Stimulated activated CD4-positive, alpha-beta T cell treated with anti-CD3 and anti-CD28 coated beads, Interleukin-1b, Interleukin-23, amount 100 ng/mL, for 48 hours (primary cell): ENCODE data around the gene LRP4.

Experiments used
- DNase-seq: peaks from one replicate; pipeline ENCODE4 v3.0.0-alpha.2; 2020

The LRP4 gene

GRCh38 chr11:46920755-46921154 lies 2.4 kb upstream of the LRP4 start:
- DNase-seq = no peak

DNA sequence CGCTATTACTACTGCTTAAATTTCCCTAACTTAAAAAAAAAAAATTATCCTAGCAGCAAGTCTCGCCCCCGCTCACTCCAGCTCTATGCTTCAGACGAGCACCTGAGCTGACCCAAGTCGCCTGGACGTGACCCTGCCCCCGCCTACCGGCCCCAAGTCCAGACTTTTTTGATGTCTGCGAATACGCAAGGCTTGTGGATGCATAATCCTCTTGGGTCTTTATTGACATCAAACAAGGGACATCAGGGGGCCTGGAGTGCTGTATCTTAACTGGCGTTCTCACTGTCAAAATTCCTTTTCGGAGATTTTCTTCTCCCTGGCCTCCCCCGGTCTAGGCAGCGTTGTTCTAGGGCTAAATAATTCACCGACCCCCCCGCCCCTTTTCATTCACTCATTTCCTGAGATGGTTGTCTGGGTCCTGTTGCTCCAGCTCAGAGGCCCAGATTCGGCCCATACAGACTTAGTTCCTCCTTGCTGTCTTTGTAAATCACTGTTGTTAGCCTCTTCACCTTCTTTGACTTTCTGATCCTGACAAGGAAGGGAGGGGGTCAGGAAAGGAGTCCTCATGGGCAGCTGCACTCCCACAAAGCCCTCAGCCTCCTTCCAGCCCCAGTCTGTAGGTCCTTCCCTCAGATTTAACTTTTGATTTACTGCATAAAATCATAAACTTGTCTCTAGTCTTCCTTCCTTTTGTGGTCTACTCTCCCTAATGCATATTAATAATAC lies 601 bp upstream of the LRP4 start:
- no peak for DNase-seq

- no peak for DNase-seq
Observed at GRCh38 chr11:46917762-46918082, 628 bp downstream of the LRP4 start.

- DNase-seq = no peak
Observed at GRCh38 chr11:46917109-46917761, 1.1 kb downstream of the LRP4 start.

GRCh38 chr11:46916286-46917108 lies 1.9 kb downstream of the LRP4 start:
- no peak for DNase-seq

DNA sequence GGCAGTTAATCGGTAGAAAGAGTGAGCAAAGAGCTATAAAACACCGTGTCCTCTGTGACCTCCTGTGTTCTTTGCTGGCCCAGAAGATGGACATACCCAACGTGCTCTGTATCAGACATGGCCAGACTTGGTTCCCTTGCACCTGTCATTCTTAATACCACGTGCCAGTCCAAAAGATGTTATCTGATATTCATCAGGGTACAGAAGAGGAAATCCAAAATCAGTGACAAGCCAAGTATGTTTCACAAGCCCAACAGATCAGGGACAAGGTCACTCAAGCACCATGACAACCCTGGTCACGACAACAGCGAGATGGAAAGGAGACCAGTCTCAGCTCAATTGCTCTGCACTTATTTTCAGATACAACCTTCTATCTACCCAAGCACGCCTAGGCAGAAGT lies 3.4 kb downstream of the LRP4 start:
- no peak for DNase-seq

- no peak for DNase-seq
Observed at GRCh38 chr11:46914363-46914762, 4.0 kb downstream of the LRP4 start.

DNA sequence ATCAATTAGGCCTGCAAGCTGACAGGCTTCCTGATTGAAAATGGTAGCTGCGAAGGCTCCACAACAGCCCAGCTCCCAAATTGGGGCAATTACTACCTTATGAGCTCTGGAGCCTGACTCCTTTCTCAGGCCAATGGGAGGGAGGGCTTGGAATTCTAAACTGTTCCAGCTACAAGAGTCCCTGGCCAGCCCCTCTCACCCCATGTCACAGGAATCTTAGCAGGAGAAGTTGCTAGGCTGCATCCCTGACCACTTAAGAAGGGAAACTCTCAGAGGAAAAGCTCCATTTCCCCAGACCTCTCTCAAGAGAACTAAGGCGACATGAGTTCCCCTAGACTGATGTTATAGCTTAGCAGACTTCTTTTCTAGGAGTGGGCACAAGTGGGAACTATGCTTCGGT lies 4.9 kb downstream of the LRP4 start:
- DNase-seq = no peak

DNA sequence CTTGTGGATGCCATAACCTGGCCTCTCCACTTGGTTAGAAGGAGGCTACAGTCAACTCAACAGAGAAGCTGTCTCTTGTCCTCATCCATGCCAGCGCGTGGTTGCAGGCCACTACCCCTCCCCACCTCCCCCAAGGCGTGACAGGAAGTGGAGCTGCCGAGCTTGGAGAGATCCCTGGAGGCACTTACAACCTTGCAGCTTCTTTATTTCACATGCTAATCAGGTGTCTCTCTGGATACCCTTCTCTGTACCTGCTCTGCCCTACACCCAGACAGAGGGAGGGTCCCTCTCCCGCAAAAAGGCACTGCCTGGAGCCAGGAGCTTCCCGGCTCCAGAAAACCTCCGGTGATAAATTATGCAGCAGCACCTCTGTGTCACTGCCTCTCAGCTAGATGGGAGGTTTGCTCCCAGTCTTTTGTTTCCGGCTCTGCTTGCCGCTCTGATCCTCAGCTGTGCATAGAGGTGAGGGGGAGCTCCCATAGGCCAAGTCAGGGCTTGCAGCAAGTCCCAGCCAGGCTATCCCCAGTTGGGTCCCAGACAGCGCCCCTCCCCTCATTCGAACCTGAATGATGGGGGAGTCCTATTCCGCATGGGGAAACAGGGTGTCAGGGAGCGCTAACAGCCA lies 5.7 kb downstream of the LRP4 start:
- DNase-seq = no peak

DNA sequence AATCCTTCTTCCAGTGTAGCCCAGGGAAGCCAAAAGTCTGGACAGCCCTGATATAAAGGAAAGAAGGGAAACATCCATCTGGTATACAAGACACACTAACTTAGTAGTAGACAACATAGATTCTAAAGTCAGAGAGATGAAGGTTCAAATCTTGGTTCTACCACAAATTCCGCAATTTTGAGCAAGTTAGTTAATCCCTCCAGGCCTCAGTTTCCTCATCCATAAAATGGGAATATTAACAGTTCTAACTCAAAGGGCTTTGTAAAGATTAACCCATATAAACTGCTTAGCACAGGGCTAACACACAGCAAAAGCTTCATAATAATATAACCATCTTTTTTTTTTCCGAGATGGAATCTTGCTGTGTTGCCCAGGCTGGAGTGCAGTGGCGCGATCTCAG lies 10.7 kb downstream of the LRP4 start:
- DNase-seq = no peak

GRCh38 chr11:46906609-46907041 lies 11.7 kb downstream of the LRP4 start:
- DNase-seq = no peak

- no peak for DNase-seq
Observed at GRCh38 chr11:46905806-46906205, 12.5 kb downstream of the LRP4 start.

GRCh38 chr11:46903846-46904245 lies 14.5 kb downstream of the LRP4 start:
- DNase-seq = no peak

GRCh38 chr11:46902694-46903093 lies 15.7 kb downstream of the LRP4 start:
- DNase-seq = no peak

- DNase-seq = no peak
Observed at GRCh38 chr11:46901156-46901555, 17.2 kb downstream of the LRP4 start.

DNA sequence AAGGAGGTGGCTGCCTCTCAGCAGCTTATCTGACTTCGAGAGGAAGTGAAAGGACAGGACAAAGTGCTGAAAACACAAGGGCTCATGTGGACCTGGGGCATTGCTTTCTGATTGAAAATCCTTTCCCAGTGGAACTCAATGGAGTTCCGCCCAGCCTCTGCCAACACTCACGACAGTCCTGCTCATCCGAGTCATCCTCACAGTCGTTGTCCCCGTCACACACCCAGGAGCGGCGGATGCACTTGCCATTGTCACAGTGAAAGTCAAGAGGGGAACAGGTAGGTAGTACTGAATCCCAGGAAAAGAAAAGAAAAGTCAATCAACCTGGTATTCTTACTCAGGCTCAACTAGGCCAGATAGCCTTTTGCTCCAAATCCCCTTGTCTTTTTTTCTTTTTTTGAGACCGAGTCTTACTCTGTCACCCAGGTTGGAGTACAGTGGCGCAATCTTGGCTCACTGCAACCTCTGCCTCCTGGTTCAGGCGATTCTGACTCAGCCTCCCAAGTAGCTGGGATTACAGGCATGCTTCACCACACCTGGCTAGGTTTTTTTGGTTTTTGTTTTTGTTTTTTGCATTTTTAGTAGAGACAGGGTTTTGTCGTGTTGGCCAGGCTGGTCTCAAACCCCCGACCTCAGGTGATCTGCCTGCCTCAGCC lies 18.1 kb downstream of the LRP4 start:
- DNase-seq = no peak

GRCh38 chr11:46899501-46900025 lies 18.8 kb downstream of the LRP4 start:
- DNase-seq = no peak

- no peak for DNase-seq
Observed at GRCh38 chr11:46898396-46899095, 19.8 kb downstream of the LRP4 start.

GRCh38 chr11:46896719-46897406 lies 21.5 kb downstream of the LRP4 start:
- DNase-seq = no peak

- no peak for DNase-seq
Observed at GRCh38 chr11:46895821-46896220, 22.5 kb downstream of the LRP4 start.

- DNase-seq = no peak
Observed at GRCh38 chr11:46894961-46895360, 23.4 kb downstream of the LRP4 start.
